HG03571 (cell line): ENCODE data around the gene TCF15.
"Not testable (repeated sequence)": the region's sequence is repeated elsewhere in the genome, so short reads cannot be mapped to it uniquely, and the experiment has no call there.

Experiments
- ATAC-seq: cut with Tn5 transposase; IDR thresholded peaks from one replicate; pipeline ENCODE4 v1.9.1; 2021; ENCODE audit not compliant: unreplicated experiment

Gene TCF15

GRCh38 chr20:642398-643174 is 32.5 kb upstream of the TCF15 start:
- ATAC-seq: no peak

- ATAC-seq: not testable (repeated sequence)
These were observed 31.9 kb upstream of the TCF15 start for GRCh38 chr20:642013-642397.

- no peak for ATAC-seq
These were observed 31.4 kb upstream of the TCF15 start for GRCh38 chr20:641516-641875.

GRCh38 chr20:640674-641515 is 30.8 kb upstream of the TCF15 start:
- ATAC-seq: no peak

- ATAC-seq: no peak
These were observed 28.5 kb upstream of the TCF15 start for GRCh38 chr20:638579-638978.

GRCh38 chr20:637559-637958 is 27.4 kb upstream of the TCF15 start:
- ATAC-seq: no peak

GRCh38 chr20:635893-636338 is 25.8 kb upstream of the TCF15 start:
- ATAC-seq: no peak

GRCh38 chr20:635028-635892 is 25.2 kb upstream of the TCF15 start:
- no peak for ATAC-seq

- no peak for ATAC-seq
These were observed 24.2 kb upstream of the TCF15 start for GRCh38 chr20:634148-634925.

- no peak for ATAC-seq
These were observed 21.0 kb upstream of the TCF15 start for GRCh38 chr20:631101-631500.

- no peak for ATAC-seq
These were observed 16.5 kb upstream of the TCF15 start for GRCh38 chr20:626579-626978.

- ATAC-seq: no peak
These were observed 15.3 kb upstream of the TCF15 start for GRCh38 chr20:625360-625932.

- ATAC-seq: no peak
These were observed 13.6 kb upstream of the TCF15 start for GRCh38 chr20:623704-624103.

GRCh38 chr20:623021-623420 is 12.9 kb upstream of the TCF15 start:
- no peak for ATAC-seq

GRCh38 chr20:622161-622560 is 12.1 kb upstream of the TCF15 start:
- no peak for ATAC-seq

- no peak for ATAC-seq
These were observed 11.1 kb upstream of the TCF15 start for GRCh38 chr20:621125-621756.

GRCh38 chr20:620246-620645 is 10.1 kb upstream of the TCF15 start:
- no peak for ATAC-seq

GRCh38 chr20:618980-619379 is 8.9 kb upstream of the TCF15 start:
- ATAC-seq: no peak

- no peak for ATAC-seq
These were observed 8.0 kb upstream of the TCF15 start for GRCh38 chr20:617934-618690.
